ENCODE measurements around the gene PIK3C2B.
"Not testable (repeated sequence)": the region's sequence is repeated elsewhere in the genome, so short reads cannot be mapped to it uniquely, and the experiment has no call there.

Gene PIK3C2B, protein sequence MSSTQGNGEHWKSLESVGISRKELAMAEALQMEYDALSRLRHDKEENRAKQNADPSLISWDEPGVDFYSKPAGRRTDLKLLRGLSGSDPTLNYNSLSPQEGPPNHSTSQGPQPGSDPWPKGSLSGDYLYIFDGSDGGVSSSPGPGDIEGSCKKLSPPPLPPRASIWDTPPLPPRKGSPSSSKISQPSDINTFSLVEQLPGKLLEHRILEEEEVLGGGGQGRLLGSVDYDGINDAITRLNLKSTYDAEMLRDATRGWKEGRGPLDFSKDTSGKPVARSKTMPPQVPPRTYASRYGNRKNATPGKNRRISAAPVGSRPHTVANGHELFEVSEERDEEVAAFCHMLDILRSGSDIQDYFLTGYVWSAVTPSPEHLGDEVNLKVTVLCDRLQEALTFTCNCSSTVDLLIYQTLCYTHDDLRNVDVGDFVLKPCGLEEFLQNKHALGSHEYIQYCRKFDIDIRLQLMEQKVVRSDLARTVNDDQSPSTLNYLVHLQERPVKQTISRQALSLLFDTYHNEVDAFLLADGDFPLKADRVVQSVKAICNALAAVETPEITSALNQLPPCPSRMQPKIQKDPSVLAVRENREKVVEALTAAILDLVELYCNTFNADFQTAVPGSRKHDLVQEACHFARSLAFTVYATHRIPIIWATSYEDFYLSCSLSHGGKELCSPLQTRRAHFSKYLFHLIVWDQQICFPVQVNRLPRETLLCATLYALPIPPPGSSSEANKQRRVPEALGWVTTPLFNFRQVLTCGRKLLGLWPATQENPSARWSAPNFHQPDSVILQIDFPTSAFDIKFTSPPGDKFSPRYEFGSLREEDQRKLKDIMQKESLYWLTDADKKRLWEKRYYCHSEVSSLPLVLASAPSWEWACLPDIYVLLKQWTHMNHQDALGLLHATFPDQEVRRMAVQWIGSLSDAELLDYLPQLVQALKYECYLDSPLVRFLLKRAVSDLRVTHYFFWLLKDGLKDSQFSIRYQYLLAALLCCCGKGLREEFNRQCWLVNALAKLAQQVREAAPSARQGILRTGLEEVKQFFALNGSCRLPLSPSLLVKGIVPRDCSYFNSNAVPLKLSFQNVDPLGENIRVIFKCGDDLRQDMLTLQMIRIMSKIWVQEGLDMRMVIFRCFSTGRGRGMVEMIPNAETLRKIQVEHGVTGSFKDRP (N-terminal part only)
- total RNA-seq, result 44.3 to 58.2 reads per million in 2 donors

DNA sequence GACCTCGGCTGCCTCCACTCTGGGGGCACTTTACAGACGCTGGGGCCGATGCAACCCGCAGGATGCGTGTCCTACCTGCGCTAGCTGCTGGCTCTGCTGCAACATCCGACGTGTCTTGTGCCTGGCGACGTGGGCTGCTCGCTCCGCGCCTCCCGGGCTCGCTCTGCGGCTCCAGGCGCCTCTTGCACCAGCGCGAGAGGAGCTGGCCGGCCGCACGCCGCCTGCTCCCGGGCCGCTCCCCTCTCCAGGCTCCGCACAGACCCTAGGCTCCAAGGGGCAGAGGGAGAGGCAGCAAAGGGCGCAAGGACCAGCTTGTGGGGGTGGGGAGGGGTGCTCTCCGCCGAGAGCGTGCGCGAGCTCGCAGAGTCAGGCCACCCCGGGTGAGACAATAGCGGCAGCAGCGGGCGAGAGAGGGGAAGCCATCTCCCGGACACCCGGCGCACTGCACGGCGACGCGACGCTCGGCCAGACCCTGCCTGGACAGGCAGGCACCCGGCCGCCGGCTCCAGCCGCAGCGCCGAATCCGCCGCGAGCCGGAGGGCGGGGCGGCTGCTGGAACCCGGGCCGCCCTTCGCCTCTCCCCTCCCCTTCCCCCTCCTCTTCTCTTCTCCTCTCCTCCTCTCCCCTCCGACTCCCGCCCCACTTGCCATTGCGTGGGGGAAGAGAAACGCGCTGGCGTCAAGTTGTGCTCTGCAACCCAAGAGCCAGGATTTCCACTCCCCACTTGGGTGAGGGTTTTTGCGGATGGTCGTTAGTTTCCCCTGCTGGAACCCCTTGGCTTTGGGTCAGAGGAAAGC is at the start of gene PIK3C2B:
PIK3C2B (minus strand) TSS at position 525 of the 797 bp plus-strand sequence. CDS start 25,003 bp downstream, outside the sequence.
- peak; percentile 51 for DNase-seq

DNA sequence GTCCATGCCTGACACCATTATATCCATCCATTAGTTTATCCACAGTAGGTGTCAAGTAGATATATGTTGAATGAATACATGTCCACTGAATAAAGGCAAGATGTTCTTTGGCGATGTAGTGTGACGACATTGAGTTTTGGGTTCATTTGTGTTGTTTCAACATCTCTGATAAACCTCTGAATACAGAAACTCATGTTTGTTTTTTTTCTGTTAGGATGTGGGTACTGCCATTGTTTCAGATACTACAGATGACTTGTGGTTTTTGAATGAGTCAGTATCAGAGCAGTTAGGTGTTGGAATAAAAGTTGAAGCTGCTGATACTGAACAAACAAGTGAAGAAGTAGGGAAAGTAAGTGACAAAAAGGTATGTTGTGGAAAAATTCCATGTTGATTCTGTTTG is 49.7 kb upstream of the PIK3C2B start:
- no peak for DNase-seq

DNA sequence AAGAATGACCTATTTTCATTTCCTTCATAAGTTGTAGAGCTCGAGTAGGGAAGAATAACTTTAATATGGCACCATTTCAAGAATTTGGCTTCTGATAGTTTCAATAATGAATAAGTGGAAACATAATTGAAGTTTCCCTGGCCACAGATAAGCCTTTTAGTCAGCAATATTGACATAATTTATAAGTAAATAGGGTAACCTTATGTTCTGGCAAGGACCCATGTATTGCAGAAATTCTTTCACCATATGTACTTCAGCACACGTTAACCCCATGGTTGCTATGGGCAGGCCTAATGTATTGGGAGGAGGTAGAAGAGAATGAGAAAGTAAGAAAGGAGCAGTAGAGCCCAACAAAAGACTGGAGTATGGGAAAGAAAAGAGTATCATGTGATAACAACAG is 47.0 kb upstream of the PIK3C2B start:
- no peak for DNase-seq

DNA sequence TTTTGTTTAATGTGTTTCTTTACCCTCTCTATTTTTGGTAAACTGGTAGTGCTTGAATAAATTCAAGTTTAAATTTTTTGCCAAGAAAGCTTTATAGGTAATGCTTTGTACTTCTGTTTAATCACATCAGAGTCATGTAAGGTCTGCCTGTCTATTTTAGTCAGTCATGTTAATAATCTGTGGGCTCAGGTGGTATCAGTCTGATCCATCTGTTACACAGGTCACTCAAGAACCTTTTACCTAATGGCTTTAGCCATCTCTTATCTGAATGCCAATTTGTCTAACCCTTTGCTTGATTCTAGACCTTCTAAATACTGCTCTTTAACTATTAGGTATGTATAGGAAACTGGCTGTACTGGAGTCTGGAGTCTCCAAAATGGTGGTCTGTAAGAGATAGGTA is 38.2 kb upstream of the PIK3C2B start:
- no peak for DNase-seq

DNA sequence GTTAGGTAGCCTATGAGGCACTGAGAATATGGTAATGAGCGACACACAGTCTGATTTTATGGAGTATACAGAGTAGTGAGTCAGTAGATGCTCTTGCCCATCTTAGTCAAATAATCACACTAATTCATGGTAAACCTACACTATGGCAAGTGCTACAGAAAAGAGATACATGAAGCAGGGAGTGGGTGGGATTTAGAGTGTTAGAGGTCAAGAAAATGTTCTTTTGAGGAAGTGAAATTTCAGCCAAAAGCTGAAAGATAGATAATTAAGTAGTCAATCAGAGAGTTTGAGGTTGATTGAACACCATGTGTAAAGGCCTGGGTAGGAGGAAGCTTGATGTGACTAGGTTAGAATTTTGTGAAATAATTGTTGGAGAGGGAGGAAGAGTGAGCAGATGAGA is 36.3 kb upstream of the PIK3C2B start:
- no peak for DNase-seq

DNA sequence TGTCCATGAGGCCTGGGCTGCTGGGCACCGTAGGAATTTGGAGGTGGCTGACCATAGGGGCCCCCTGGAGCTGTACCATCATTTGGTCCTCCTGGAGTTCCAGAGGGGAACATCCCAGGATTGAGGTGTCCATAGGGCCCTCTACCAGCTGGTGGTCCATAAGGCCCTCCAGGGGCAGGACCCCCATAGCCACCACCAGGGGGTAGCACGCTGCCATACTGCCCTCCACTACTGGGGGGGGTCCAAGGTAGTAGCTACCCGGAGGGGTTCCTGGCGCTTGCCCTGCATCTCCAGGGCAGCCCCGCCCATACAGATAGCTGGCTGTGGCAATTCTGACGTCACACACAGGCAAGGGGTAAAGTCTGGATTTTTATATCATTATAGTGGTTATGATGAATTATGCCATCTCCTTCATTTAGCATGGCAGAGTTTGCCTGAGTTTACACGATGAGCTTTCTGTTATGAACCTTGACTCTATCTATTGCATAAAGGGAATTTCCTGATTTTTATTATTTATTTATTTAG is 34.8 kb upstream of the PIK3C2B start:
- DNase-seq, result no peak

DNA sequence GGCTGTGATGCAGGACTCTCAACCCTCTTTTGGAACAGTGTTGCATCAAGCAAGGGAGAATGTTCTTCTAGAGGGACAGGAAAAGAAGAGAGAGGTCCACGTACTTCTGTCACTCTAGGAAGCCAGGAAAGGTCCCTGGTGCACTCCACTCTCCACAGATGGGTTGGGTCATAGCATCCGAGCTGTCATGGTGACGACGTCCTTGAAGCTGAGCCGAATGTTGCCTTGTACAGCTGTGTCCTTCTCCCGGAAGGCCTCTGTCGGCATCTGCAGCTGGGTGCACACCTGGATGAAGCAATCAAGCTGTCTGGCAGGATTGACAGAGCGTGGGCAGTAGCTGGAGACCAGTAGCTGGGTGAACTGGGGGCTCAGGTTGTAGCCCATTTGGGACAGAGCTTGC is 34.1 kb upstream of the PIK3C2B start:
- DNase-seq, result no peak

DNA sequence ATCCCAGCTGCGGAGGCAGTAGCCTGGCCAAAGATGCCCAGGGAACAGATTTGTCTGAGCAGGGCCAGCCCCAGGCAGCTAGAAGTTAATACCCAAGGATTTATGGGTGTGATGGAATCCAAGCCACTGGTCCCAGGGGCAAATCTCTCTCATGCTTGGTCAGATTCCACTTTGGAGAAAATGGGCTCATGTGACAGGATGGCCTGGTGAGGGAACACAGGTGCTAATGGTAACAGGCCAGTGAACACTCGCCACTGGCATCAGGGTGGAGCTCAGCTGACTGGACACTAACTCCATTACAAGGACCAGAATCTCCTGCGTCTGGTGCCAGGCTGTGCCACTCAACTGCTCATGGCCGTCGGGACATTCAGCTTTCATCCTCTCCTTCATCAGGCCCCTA is 33.6 kb upstream of the PIK3C2B start:
- DNase-seq, result no peak

DNA sequence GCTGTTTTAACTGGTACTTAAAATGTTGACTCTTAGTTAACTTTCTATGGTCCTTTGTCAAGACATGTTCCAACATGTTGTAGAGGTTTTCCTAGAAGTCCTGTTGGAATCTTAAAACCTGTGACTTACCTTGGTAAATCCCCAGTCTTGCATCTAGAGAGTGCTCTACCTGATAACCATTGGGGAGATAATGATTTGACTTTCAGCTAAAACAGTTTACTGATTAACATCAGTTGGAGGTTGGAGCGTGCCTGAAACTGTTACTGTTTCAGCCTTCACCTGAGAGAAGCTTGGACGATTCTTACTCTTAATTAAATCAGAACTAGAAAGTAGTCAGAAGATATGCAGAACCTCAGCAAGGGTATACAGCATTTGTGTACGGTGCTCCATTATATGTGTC is 30.4 kb upstream of the PIK3C2B start:
- no peak for DNase-seq

DNA sequence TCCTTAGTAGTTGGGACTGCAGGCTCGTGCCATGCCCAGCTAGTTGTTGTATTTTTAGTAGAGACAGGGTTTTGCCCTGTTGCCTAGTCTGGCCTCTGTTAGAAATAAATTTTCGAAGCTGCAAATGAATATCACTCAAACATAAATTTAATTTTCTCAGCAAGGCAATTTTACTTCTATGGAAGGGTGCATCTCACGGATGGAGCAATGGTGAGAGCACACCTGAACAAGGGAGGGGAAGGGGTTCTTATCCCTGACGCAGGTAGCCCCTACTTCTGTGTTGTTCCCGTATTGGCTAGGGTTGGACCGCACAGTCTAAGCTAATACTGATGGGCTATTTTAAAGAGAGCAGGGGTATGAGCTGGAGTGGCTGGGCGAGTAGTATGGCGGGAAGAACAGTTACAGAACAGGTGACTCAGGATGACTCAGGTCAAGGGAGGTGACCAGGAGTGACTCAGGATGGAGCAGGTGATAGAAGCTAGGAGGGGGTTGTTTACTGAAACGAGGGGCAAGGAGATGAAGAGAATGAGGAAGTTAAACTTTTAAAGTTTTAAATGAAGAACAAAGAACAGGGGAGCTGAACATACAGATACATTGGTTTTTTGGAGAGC is 29.1 kb upstream of the PIK3C2B start:
- no peak for DNase-seq

DNA sequence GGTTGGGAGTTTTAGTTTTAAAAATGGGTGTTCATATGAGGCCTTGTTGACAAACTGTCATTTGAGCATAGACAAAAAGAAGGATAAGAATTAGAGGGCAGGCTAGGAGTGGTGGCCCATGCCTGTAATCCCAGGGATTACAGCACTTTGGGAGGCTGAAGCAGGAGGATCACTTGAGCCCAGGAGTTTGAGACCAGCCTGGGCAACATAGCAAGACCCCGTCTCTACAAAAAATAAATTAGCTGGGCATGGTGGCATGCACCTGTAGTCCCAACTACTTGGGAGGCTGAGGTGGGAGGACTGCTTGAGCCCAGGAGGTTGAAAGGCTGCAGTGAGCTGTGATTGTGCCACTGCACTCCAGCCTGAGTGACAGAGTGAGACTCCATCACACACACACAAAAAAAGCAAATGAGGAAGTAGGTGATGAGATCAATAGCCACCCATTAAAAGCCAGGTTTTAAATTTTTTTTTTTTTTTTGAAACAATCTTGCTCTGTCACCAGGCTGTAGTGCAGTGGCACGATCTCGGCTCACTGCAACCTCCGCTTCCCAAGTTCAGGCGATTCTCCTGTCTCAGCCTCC is 27.4 kb upstream of the PIK3C2B start:
- not testable (repeated sequence) for DNase-seq

DNA sequence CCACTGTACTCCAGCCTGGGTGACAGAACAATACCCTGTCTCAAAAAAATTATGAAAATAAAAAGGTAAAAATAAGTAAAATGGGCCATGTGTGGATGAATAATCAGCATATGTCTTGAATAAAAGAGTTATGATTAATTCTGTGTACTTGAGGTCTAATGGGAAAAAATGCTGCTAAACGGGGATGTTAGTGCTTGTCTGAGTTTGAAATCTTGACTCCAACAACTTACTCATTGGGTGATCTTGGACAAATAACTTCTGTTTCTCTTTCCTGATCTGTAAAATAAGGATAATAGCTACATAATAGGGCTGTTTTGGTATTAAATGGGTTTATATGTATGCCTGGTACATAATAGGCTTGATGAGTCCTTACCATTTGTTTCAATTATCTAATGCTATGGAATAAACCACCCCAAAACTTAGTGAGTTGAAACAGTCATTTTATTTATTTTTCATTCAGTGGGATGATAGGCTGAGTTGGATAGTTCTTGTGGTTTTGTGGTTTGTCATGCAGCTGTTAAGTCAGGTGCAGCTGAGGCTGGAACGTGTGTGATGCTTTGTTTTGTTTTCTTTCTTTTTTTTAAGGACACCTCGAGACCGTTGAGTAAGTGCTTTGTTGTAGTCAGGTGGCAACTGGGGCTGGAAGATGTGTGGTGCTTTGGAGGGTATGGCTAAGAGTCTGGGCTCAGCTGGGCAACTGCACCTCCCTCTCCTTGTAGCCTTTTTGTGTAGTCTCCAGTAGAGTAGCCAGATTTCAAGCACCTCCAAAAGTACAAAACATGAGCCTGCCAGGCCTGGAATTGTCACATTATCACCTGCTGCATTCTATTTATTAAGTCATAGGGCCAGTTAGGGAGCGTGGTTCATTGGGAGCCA is 26.5 kb upstream of the PIK3C2B start:
- DNase-seq, result peak; percentile 44

DNA sequence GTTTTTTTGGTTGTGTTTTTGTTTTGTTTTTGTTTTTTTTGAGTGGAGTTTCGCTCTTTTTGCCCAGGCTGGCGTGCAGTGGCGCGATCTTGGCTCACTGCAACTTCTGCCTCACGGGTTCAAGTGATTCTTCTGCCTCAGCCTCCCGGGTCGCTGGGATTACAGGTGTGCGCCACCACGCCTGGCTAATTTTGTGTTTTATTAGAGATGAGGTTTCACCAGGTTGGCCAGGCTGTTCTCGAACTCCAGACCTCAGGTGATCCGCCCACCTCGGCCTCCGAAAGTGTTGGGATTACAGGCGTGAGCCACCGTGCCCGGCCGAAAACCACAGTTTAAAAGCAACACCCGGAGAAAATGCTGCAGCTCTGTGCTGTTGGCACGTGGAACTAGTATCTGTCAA is 22.8 kb upstream of the PIK3C2B start:
- DNase-seq, result not testable (repeated sequence)

DNA sequence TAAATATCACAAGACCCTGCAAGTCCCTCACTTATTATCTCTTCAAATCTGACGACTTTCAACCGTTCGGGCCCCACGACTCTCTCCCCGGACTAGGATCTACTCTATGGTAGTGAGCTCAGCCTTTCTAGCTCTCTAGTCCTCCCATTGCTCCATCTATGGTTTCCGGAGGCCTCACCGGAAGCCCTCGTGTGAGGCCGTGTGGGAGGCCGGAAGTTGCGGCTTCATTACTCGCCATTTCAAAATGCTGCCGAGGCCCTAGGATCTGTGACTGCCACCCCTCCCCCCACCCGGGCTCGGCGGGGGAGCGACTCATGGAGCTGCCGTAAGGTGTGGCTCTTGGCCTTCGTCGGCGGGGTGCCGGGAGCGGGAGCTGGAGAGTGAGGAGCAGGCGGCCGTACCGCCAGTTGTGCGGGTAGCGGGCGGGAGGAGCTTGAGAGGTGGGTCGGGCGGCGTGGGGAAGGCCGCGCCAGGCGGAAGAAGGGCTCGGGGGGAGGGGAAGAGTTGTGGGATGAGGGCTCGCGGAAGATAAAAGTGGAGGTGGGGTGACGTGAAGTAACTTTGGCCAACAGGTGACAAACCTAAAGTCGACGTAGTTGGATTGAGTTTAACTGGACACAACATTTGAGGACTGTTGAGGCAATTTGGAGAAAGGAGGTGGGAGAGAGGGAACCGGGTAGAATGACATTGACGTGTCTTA is 21.7 kb upstream of the PIK3C2B start, which contains the start of gene MDM4:
MDM4 (plus strand) TSS at position 227 of the 700 bp plus-strand sequence. CDS start 9,113 bp downstream, outside the sequence.
- DNase-seq, result peak; percentile 86

DNA sequence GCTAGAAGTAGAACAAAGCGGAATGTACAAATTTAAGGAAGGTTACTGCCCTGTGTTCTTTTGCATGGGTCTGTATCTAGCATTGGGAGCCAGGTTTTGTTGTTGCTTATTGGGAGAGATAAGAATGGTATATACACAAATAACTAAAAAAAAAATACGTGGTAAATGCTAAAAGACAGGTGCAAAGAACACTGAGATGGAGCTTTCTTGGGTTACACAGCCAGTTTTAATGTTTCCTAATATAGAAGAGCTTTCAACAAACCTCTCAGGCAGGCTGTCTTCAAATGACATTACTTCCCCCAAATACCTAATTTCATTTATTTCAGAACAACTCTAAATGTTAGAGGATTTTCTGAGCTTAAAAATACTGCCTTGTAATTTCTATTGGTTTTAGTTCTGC is 20.2 kb upstream of the PIK3C2B start:
- no peak for DNase-seq

DNA sequence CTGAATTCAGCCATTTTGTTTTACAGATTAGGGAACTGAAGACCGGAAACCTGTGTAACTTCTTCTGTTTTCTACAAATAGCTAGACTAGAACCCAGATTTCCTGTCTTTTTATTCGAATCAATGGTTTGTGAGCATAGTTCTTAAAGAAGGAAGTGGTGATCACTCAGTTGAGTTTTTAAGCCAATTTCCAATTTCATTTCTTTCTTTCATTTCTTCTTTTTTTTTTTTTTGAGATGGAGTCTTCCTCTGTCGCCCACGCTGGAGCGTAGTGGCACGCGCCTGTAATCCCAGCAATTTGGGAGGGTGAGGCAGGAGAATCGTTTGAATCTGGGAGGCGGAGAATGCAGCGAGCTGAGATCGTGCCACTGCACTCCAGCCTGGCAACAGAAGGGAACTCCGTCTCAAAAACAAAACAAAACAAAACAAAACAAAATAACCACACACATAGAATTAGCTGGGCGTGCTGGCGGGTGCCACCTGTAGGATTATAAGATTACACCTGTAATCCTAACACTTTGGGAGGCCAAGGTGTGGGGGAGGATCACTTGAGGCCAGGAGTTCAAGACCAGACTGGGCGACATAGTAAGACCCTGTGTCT is 18.6 kb upstream of the PIK3C2B start:
- peak; percentile 41 for DNase-seq

DNA sequence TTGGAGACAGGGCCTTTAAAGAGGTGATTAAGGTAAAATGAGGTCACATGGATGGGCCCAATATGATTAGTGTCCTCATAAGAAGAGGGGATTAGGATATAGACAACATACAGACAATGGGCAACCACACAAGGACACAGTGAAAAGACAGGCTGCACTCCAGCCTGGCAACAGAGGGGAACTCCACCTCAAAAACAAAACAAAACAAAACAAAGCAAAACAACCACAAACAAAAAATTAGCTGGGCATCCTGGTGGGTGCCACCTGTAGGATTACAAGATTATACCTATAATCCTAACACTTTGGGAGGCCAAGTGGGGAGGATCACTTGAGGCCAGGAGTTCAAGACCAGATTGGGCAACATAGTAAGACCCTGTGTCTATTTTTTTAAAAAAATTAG is 16.8 kb upstream of the PIK3C2B start:
- no peak for DNase-seq

DNA sequence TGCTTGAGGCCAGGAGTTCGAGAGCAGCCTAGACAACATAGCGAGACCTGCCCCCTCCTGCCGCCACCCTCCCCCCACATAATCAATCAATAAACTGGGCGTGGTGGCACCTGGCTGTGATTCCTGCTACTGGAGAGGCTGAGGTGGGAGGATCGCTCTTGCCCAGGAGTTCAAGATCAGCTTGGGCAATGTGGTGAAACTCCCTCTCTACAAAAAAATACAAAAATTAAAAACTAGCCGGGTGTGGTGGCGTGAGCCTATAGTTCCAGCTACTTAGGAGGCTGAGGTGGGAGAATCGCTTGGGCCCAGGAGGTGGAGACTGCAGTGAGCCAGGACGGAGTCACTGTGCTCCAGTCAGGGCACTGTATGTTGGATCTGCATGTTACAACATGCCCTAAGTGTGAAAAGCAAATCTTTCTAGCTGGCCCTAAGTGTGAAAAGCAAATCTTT is 14.6 kb upstream of the PIK3C2B start:
- no peak for DNase-seq

All from T-helper 9 cell (primary cell).